PC-3 (cell line): ENCODE measurements around the gene PBX3. TPM values are rescaled to one million over a fixed set of nuclear protein-coding genes. Genes with fewer than 3 reads are reported as not detected.
A peak's percentile ranks its signal among the peaks of the same experiment; 100 is the strongest.

Source experiments
- ATAC-seq: fragments of 200-7000 bp; cut with Tn5 transposase; 2 replicates; pipeline ENCODE4 v1.9.1; 2020; ENCODE audit warnings: mild to moderate bottlenecking, moderate library complexity
- BruUV-seq: library from RNA; stranded (reverse); fragments of 400-500 nt; replicated peaks from 2 replicates; lab custom pipeline; 2021; lab: Mats Ljungman, UMichigan
- CTCF ChIA-PET: fragments of 300-600 bp; sonication (Branson Sonifier 250); formaldehyde crosslinking; loops from one replicate; lab custom pipeline; 2022; ENCODE audit warnings: antibody characterized with exemption; lab: Charles Lee
- POLR2A ChIA-PET: fragments of 300-600 bp; sonication (Branson Sonifier 250); formaldehyde crosslinking; loops from one replicate; lab custom pipeline; 2022; ENCODE audit warnings: antibody characterized with exemption; ENCODE audit not compliant: unreplicated experiment; lab: Charles Lee
- DNase-seq: peaks from one replicate; pipeline ENCODE4 v3.0.0-alpha.2; 2015
- H2AFZ ChIP-seq: fragments of 300-600 bp; sonication (generic); 2 replicates; pipeline ENCODE4 v1.6.0; 2016; ENCODE audit warnings: antibody characterized with exemption, low read length
- H3F3A ChIP-seq: fragments of 300-600 bp; sonication (generic); one replicate; pipeline ENCODE4 v1.6.0; 2017; ENCODE audit warnings: antibody characterized with exemption, low read length, control low read depth, mild to moderate bottlenecking; ENCODE audit not compliant: unreplicated experiment
- H3K27ac ChIP-seq: fragments of 300-600 bp; sonication (generic); 2 replicates; pipeline ENCODE4 v1.5.1; 2016; ENCODE audit warnings: mild to moderate bottlenecking, low read length
- H3K27me3 ChIP-seq: fragments of 300-600 bp; sonication (generic); 2 replicates; pipeline ENCODE4 v1.6.1; 2016; ENCODE audit warnings: low read length, mixed read lengths
- H3K36me3 ChIP-seq: fragments of 300-600 bp; sonication (generic); 2 replicates; pipeline ENCODE4 v1.6.1; 2016; ENCODE audit warnings: low read depth, mixed run types, low read length, mixed read lengths
- H3K4me1 ChIP-seq: fragments of 300-600 bp; sonication (generic); 2 replicates; pipeline ENCODE4 v1.5.1; 2016; ENCODE audit warnings: low read length; ENCODE audit not compliant: insufficient read depth
- H3K4me2 ChIP-seq: fragments of 300-600 bp; sonication (generic); 2 replicates; pipeline ENCODE4 v1.6.0; 2016; ENCODE audit warnings: low read length
- H3K4me3 ChIP-seq: fragments of 300-600 bp; sonication (generic); 2 replicates; pipeline ENCODE4 v1.5.1; 2016; ENCODE audit warnings: mild to moderate bottlenecking, low read length, mixed read lengths
- H3K79me2 ChIP-seq: fragments of 300-600 bp; sonication (generic); 2 replicates; pipeline ENCODE4 v1.6.1; 2017; ENCODE audit warnings: low read length, mixed read lengths
- H3K9ac ChIP-seq: fragments of 300-600 bp; sonication (generic); 2 replicates; pipeline ENCODE4 v1.6.0; 2016; ENCODE audit warnings: mild to moderate bottlenecking, low read length
- H3K9me2 ChIP-seq: fragments of 300-600 bp; sonication (generic); replicated peaks from 2 replicates; pipeline ENCODE4 v1.6.1; 2016; ENCODE audit warnings: mixed run types, low read length, mixed read lengths
- H3K9me3 ChIP-seq: fragments of 300-600 bp; sonication (generic); 2 replicates; pipeline ENCODE4 v1.6.1; 2016; ENCODE audit warnings: low read length, mixed read lengths
- H4K20me1 ChIP-seq: fragments of 300-600 bp; sonication (generic); 2 replicates; pipeline ENCODE4 v1.6.1; 2016; ENCODE audit warnings: low read length, mixed read lengths
- EZH2 ChIP-seq: fragments of 300-600 bp; sonication (generic); IDR thresholded peaks from one replicate; pipeline ENCODE4 v1.6.1; 2017; ENCODE audit warnings: antibody characterized with exemption, mild to moderate bottlenecking, low read length; ENCODE audit not compliant: unreplicated experiment
- EZH2phosphoT487 ChIP-seq: fragments of 300-600 bp; sonication (generic); IDR thresholded peaks from 2 replicates; pipeline ENCODE4 v1.6.1; 2018; ENCODE audit warnings: mild to moderate bottlenecking, antibody characterized with exemption, low read length, borderline replicate concordance
- intact Hi-C: fragments of 100-400 bp; cut with micrococcal nuclease; formaldehyde crosslinking; loops from 2 replicates; pipeline ENCODE4 v1.9.0; 2023
- total RNA-seq: library from RNA; depleted of rRNA; stranded (reverse); fragments of >200 nt; gene quantifications from 2 replicates; pipeline ENCODE4 v1.2.3, GENCODE V29; 2014
- TF ChIP-seq, protein P1 (sequence below): fragments of 300-600 bp; sonication (generic); conservative IDR thresholded peaks from 2 replicates; pipeline ENCODE4 v1.5.1; 2017; ENCODE audit warnings: antibody characterized with exemption, low read depth, mild to moderate bottlenecking, low read length

PBX3 gene
- total RNA-seq, 1 experiment from 2014 or later: 35.5 TPM

DNA sequence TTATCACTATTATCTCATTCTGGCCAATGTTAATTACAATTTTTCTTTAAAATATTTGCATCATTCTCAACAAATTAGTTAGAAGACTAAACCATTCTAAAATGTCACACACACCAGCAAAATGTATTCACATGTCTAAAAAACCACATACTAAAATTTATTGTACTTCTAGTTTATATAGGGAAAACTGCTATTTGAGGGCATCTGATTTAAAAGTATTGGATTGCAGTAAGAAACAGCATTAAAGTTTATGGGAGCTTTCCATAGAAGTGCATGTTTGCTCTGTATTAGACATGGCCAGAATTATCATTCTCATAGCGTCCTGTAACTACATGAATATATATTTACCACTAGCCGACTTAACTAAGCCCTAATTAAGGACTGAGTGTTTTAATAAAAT, 150.3 kb downstream of the PBX3 start:
- H2AFZ ChIP-seq: no peak overlapping the region
- TF ChIP-seq, protein P1, sequence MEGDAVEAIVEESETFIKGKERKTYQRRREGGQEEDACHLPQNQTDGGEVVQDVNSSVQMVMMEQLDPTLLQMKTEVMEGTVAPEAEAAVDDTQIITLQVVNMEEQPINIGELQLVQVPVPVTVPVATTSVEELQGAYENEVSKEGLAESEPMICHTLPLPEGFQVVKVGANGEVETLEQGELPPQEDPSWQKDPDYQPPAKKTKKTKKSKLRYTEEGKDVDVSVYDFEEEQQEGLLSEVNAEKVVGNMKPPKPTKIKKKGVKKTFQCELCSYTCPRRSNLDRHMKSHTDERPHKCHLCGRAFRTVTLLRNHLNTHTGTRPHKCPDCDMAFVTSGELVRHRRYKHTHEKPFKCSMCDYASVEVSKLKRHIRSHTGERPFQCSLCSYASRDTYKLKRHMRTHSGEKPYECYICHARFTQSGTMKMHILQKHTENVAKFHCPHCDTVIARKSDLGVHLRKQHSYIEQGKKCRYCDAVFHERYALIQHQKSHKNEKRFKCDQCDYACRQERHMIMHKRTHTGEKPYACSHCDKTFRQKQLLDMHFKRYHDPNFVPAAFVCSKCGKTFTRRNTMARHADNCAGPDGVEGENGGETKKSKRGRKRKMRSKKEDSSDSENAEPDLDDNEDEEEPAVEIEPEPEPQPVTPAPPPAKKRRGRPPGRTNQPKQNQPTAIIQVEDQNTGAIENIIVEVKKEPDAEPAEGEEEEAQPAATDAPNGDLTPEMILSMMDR: no peak
- TF ChIP-seq EZH2 (no peak), EZH2phosphoT487 (no peak)
- DNase-seq (no peak), ATAC-seq (no peak)
- no peaks in the 10 kb centered on the region for H4K20me1 ChIP-seq
- H3K4me3 ChIP-seq: no peak overlapping the region
- no peaks in the 10 kb centered on the region for H3K79me2 ChIP-seq
- no peak overlapping the region for H3K9ac ChIP-seq
- ChIA-PET CTCF (no interaction called here), POLR2A (no interaction called here)
- intact Hi-C loops: no loop called here
- peaks cover 21% of the 10 kb centered on the region for H3K4me1 ChIP-seq
- no TSS peak for BruUV-seq
- H3F3A ChIP-seq: no peaks in the 10 kb centered on the region
- H3K36me3 ChIP-seq: no peaks in the 10 kb centered on the region
- no peaks in the 10 kb centered on the region for H3K27me3 ChIP-seq
- no peaks in the 10 kb centered on the region for H3K9me3 ChIP-seq
- H3K9me2 ChIP-seq: no peaks in the 10 kb centered on the region
- H3K4me2 ChIP-seq: no peak overlapping the region
- no peak overlapping the region for H3K27ac ChIP-seq

DNA sequence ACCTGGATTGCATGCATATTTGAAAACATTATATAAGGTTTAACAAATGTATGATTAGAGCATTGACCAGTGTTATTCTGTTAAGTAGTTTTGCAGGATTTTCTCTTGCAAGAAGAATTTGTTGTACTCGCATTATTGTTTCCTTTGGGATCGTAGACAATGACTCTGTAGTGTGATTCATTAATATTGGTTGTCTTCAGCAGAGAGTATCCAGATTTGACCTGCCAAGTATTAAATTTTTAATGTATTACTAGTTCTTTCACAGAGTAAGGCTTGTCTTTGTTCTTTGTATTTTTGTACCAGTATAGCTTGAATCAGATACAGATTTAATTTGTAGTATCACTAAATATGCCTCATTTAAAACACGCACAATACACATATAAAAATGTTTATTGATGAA, 155.0 kb downstream of the PBX3 start:
- Histone ChIP-seq H3F3A (no peaks in the 10 kb centered on the region), H3K4me2 (no peak overlapping the region; the same call in 1 of the 2 replicates), H3K4me1 (peaks cover 34% of the 10 kb centered on the region), H3K36me3 (no peaks in the 10 kb centered on the region), H3K9ac (no peak overlapping the region), H3K9me3 (no peaks in the 10 kb centered on the region), H4K20me1 (no peaks in the 10 kb centered on the region), H3K4me3 (no peak overlapping the region), H3K27ac (no peak overlapping the region), H3K79me2 (no peaks in the 10 kb centered on the region), H3K9me2 (no peaks in the 10 kb centered on the region), H2AFZ (no peak overlapping the region), H3K27me3 (no peaks in the 10 kb centered on the region)
- POLR2A ChIA-PET: no interaction called here
- TF ChIP-seq EZH2phosphoT487 (no peak), EZH2 (no peak)
- TF ChIP-seq, protein P1: no peak
- peak; percentile 25 for DNase-seq
- BruUV-seq: no TSS peak
- CTCF ChIA-PET: interaction anchor here (0.7 kb wide), 1 partner anchor 157 kb away, joined by 3 read pairs; no protein-coding TSS in a partner anchor
- intact Hi-C loops: loop anchor here (1.0 to 5.0 kb wide), 2 partner anchors 8 to 150 kb away; no protein-coding TSS in a partner anchor
- ATAC-seq: peak; percentile 55

DNA sequence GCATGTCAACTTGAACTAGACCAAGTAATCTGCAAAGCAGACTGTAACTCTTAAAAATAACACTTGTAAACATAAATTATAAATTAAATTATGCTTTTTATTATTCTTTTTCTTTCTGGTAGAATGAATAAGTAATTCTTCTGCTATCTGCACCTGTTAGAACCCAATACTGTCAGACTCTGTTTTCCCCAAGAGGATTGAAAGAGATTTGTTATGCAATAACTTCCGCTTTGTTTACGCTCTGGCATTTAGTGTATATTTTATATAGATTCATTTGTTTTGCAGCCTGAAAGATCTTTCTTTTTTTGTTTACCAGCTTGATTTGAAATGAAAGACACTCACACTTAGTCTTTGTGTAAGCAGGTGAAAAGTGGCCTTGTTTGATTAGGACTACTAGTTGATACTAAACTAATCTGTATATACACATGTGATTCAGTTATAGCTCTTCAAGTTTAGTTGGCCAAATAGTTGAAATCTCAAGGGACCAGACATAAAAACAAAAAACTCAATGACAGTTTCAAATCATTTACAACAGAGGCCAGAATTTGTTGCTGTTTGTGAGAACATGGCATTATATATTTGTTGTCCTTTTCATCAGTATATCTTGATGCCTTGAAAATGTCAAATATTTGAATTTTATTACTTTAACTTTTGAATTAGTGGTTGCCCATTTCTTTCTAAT, 155.8 kb downstream of the PBX3 start:
- Histone ChIP-seq H3K4me3 (no peak overlapping the region), H3K36me3 (no peaks in the 10 kb centered on the region), H3F3A (no peaks in the 10 kb centered on the region), H3K9ac (no peak overlapping the region), H4K20me1 (no peaks in the 10 kb centered on the region), H3K27ac (no peak overlapping the region), H3K27me3 (no peaks in the 10 kb centered on the region), H3K4me2 (no peak overlapping the region), H3K9me2 (no peaks in the 10 kb centered on the region), H3K4me1 (peaks cover 34% of the 10 kb centered on the region), H3K79me2 (no peaks in the 10 kb centered on the region), H3K9me3 (no peaks in the 10 kb centered on the region), H2AFZ (no peak overlapping the region)
- intact Hi-C loops: loop anchor here (1.0 to 5.0 kb wide), 2 partner anchors 9 to 151 kb away; no protein-coding TSS in a partner anchor
- BruUV-seq: no TSS peak
- no peak for ATAC-seq
- CTCF ChIA-PET: interaction anchor here (0.6 kb wide), 1 partner anchor 244 kb away, joined by 3 read pairs; no protein-coding TSS in a partner anchor
- DNase-seq: no peak
- POLR2A ChIA-PET: no interaction called here
- no peak for TF ChIP-seq EZH2phosphoT487
- TF ChIP-seq EZH2: no peak
- TF ChIP-seq, protein P1: no peak
